GM21576 (cell line): ENCODE data around the gene FABP3.

Experiments
- ATAC-seq: cut with Tn5 transposase; IDR thresholded peaks from one replicate; pipeline ENCODE4 v1.9.1; 2021; ENCODE audit warnings: mild to moderate bottlenecking, moderate library complexity; ENCODE audit not compliant: unreplicated experiment

The FABP3 gene

DNA sequence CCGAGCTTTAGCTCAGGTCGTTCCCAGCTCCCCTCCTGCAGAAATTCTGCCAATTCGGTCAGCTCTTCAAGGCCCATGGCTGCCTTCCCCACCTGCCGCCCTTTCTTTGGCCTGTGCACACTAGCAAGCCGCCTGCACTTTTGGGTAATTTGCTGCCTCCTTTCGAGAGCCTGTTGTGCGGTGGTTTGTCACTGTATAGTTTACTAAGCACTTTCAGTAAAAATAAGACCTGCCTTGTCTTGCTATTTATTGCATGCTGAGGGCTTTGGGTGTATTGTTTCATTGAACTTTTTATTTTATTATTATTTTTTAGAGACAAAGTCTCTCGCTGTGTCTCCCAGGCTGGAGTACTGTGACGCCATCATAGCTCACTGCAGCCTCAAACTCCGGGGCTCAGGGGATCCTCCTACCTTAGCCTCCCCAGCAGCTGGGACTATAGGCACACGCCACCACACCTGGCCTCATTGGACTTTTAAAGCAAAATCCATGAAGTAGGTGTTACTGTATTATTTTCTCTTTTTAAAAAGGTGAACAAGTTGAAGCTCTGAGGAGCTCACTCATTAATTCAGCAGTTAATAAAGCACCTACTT is 1.1 kb upstream of the FABP3 start:
- ATAC-seq = no peak

DNA sequence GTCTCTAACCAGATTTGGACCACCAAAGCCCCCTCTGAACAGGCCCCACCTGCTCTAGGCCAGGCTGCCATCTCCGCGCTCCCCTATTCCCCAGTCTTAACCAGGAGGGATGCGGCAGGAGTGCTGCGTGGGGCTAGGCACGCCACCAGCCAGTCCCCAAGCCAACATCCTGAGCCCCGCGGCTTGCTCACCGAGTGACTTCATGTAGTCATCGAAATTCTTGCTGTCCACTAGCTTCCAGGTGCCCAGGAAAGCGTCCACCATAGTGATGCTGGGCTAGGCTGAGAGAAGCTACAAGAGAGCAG is 173 bp downstream of the FABP3 start:
- ATAC-seq = no peak

- no peak for ATAC-seq
Observed at GRCh38 chr1:31372051-31372450, 825 bp downstream of the FABP3 start.

- no peak for ATAC-seq
Observed at GRCh38 chr1:31371121-31371959, 1.5 kb downstream of the FABP3 start.

GRCh38 chr1:31370565-31370964 is 2.3 kb downstream of the FABP3 start:
- no peak for ATAC-seq

- no peak for ATAC-seq
Observed at GRCh38 chr1:31370021-31370420, 2.9 kb downstream of the FABP3 start.

- no peak for ATAC-seq
Observed at GRCh38 chr1:31368611-31369107, 4.2 kb downstream of the FABP3 start.

- ATAC-seq = no peak
Observed at GRCh38 chr1:31366796-31367195, 6.1 kb downstream of the FABP3 start.

DNA sequence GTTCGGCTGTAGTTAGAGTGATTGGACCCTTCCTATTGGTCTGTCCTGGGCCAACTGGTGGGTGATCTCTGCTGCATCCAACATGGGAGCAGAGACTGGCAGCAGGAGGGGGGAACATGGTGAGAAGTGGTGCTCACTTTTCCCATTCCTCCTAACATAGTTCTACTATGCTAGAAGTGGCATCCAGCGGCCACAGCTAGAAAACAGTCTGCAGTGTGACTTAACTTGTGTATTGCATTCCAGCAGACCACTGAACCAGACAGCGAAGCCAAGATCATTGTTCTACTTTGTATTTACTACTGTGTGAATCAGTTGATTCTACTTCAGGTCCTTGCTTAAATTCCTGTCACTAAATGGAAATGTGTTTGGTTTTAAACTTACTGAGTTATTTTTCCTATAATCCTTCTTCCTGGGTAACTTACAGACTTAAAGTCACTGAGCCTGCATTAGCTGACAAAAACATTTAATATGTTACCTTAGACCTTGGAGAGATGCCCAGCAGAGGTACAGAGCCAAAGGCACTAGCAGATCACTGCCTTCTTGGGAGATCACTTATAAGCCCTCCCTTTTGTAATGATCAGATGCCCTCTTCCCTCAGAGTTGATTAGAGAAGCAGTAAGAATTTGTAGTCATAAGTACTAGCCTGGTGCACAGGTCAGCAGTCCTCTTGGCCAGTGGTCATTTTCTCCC is 8.2 kb downstream of the FABP3 start:
- ATAC-seq = no peak

DNA sequence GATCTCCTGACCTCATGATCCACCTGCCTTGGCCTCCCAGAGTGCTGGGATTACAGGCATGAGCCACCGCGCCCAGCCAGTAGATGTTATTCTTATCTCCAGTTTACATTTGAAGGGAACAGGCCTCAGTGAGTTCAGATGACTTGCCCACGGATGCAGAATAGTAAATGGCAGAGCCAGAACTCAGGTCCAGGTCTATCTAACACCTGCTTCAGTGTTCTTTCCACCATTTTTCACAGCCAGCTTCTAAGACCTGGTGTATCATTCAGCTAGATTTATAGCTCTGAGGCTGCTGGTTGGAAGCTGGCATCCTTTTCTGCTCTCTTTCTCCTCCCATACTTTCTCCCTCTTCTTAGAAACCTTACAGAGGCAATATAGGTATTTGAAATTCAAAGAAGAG is 10.8 kb downstream of the FABP3 start:
- ATAC-seq = no peak

DNA sequence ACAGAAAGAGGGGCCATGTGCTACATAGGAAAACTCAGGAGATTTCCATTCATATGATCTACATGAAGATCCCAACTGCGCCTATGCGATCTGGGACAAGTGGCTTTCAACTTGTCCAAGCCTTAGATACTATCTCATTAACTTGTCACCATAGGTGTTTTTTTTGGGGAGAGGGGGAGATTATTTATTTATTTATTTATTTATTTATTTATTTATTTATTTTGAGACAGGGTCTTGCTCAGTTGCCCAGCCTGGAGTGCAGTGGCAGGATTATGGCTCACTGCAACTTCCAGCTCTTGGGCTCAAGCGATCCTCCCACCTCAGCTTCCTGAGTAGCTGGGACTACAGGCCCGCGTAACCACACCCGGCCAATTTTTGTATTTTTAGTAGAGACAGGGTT is 11.3 kb downstream of the FABP3 start:
- ATAC-seq = no peak

- ATAC-seq = no peak
Observed at GRCh38 chr1:31356427-31356826, 16.4 kb downstream of the FABP3 start.

- ATAC-seq = no peak
Observed at GRCh38 chr1:31354283-31354682, 18.6 kb downstream of the FABP3 start.

DNA sequence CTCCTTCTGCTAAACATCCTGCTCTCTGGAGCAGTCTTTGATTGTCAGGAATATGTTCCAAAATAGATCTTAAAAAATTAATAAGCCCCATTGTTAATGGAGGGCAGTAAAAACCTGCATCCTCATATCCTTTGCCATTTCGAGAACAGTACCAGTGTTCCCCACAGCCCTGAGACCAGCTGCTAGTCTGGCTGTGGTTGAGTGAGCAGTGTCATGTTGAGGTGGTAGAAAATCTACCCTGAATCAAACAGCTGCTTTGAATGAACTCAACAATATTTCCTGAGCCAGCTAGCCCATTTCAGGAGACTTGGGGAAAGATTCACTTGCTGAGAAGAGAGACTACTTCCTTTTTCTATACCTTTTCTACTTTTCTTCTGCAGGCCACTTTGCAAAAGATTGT is 24.4 kb downstream of the FABP3 start:
- ATAC-seq = no peak

DNA sequence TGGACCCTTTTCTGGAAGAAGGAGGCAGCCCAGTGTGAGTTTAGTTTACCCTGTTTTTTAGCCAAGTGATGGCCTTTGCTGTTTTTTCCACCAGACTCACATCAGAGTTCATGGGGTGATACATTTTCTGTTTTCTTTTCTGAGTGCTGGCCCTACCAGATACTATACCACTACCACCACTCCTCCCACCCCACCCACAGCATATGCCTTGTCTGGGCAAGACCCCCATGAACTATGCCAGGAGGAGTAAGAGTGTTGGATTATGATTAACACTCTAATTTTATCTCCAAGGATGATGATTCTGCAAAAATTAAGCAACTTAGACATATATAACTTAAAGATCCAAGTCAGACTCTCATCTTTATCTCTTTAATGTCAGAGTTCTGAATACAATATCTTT is 26.1 kb downstream of the FABP3 start:
- ATAC-seq = no peak

- no peak for ATAC-seq
Observed at GRCh38 chr1:31345635-31346034, 27.2 kb downstream of the FABP3 start.

GRCh38 chr1:31344503-31344902 is 28.4 kb downstream of the FABP3 start:
- ATAC-seq = no peak

- no peak for ATAC-seq
Observed at GRCh38 chr1:31336687-31337467, 36.0 kb downstream of the FABP3 start.

DNA sequence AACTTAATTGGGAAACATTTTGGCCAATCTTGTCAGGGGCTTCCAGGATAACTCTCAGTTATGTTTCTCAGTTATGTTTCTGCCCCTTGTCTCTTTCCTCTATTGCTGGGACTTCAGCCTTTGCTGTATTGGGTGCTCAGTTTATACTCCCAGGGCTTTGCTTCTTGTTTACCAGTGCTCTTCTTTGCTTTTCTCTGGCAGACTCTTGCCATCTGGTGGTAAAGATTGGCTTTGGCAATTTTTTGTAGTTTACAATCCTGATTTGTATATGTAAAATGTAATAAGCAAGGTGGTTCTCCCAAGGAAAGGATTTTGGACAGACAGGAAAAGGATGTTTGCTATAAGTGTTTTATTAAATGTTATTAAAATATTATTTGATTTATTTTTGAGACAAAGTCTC is 37.9 kb downstream of the FABP3 start:
- no peak for ATAC-seq

- no peak for ATAC-seq
Observed at GRCh38 chr1:31327381-31327780, 45.5 kb downstream of the FABP3 start.

- ATAC-seq = no peak
Observed at GRCh38 chr1:31326461-31326860, 46.4 kb downstream of the FABP3 start.
